ENCODE results near the gene ITGB8.
"Not testable (repeated sequence)": the region's sequence is repeated elsewhere in the genome, so short reads cannot be mapped to it uniquely, and the experiment has no call there.

Gene ITGB8

DNA sequence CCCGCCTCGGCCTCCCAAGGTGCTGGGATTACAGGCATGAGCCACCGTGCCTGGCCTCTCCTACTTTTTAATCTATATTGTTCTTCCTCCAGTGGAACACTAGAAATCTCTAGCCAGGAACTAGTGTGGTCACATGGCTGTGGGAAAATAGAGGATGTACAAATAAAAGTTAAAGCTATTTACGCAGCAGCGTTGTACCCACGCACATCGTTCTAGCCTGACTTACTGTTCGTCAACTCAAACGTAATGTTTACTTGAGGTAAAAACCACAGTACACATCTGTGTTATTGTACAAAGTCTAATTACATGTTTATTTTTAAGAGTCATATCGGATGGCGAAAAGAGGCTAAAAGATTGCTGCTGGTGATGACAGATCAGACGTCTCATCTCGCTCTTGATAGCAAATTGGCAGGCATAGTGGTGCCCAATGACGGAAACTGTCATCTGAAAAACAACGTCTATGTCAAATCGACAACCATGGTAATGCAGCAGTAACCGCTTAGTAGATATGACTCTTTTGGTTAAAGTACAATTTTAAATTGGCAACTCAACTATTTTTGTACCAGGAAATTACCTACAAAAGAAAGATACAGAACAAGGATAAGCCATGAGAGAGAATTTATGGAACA lies 50.8 kb downstream of the ITGB8 start:
- no peak for DNase-seq (ENCODE audit: low read depth in 2 of 2)

DNA sequence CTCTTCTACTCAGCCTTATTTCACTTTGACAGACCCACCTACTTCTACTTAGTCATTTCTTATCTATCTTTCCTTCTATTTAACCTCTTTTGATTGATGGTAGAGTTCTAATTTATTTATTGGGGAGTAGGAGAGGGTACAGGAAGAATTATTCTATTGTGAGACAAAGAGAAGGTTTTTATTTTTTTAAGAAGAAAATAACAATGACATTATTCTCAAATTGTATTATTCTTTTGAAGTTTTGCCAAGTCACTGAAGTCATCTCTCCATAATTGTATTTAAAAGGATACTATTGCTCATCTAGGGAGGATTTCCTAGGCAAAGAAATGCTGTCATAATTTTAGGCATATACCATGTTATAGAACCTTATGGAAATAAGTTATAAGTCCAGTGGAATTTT lies 52.7 kb downstream of the ITGB8 start:
- no peak for DNase-seq (ENCODE audit: low read depth in 2 of 2)

DNA sequence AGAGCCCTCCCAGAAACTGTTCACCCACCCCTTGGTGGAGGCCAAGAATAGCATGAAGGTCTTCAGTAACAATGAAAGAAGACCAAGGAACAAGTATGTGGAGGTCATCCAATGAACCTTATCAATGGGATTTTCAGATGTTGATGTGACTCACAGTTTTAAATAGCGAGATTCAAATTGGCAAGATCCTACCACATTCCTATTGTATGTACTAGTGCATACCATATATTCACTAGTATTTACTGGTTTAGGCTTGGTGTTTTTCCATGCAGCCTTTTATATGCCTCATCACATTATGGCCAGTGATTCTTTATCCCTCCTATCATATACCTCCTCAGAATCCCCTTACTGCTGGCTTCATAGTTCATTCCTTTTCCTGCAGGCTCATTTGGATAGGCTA lies 54.4 kb downstream of the ITGB8 start:
- no peak for DNase-seq (ENCODE audit: low read depth in 2 of 2)

DNA sequence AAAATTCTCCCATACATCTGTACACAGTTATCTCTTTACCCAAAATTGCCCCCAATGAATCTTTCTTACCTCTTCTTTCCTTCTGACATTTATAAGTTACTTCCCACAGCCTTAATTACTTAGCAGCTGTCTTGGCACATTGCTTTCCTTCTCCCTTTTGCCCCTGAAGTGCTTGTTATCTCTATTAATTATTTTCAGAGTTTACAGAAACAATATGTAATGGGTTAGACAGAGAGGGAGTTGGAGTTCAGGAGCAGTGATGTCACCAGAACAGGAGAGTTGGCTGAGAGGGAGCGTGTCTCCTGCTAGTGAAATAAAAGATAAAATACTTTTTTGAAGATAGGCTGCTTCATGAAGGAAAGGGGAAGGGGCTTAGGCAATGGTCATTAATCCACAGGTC lies 57.4 kb downstream of the ITGB8 start:
- DNase-seq (ENCODE audit: low read depth in 2 of 2), result no peak

DNA sequence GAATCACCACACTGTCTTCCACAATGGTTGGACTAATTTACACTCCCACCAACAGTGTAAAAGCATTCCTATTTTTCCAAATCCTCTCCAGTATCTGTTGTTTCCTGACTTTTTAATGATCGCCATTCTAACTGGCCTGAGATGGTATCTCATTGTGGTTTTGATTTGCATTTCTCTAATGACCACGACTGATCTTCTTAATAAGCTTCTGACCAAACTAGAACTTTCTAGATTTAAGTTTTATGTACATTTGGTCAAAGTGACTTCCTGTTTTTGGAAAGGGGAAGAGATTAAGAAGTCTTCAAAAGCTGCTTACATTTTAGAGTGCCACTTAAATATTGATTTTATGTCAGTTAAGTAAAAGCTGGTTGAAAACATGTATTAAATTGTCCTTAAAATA lies 58.5 kb downstream of the ITGB8 start:
- DNase-seq (ENCODE audit: low read depth in 2 of 2), result not testable (repeated sequence)

DNA sequence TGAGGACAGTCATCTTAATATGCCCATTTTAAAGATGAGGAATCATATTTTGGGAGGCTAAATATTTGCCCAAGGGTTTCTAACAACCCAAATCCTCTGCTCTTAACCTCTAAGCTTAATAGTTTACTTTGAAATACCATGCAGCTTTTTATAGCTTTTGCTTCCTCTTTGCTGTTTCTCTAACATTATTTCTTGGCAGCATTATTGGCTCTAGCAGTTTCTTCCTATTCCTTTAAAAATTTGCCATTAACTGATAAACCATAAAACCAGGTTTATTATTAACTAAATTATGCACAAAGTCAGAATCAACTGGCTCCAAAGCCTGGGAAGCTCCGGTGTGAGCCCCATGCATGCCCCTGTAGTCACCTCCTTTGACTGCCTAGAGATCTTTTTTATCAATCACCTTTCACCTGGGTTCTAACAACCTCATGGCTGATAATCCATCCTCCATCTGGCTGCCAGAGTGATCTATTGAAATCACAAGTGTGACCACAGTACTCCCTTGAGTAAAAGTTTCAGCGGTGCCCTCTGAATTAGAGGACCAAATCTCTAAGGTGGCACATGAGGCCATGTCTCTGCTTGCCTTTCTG lies 62.4 kb downstream of the ITGB8 start:
- no peak for DNase-seq (ENCODE audit: low read depth in 2 of 2)

DNA sequence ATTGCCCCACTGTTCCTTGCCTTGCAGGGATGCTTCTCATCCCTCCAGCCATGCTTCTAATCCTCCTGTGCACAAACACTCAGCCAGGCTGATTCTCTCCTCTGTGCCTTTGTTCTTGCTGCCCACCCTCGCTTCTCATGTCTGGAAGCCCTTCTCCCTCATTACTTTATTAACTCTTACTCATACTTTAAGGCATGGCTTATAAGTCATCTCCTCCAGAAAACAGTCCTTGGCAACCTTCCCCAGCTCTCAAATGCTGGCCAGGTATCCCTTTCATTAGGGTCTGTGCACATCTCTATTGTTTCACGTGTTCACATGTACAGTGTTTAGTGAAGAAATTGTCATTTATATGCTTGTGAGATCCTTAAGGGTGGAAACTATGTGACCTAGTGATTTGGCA lies 62.9 kb downstream of the ITGB8 start:
- DNase-seq (ENCODE audit: low read depth in 2 of 2), result no peak

DNA sequence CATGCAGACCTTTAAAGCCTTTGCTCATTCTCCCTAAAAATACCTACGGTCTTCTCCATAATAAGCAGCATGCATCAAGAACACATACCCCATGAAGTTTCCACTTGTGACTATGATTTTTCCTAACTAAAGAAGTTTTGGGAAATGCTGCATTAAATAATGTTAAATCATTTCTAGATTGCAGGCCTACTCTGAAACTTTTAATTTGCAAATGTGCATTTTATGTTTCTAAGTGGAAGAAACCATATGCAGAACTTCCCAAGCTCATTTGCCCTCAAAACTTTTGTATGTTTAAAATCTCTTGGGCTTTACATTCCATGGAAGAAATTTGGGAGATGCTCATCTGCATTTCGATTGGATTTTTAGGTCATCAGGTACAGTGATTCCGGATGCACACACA lies 63.6 kb downstream of the ITGB8 start:
- no peak for DNase-seq (ENCODE audit: low read depth in 2 of 2)

DNA sequence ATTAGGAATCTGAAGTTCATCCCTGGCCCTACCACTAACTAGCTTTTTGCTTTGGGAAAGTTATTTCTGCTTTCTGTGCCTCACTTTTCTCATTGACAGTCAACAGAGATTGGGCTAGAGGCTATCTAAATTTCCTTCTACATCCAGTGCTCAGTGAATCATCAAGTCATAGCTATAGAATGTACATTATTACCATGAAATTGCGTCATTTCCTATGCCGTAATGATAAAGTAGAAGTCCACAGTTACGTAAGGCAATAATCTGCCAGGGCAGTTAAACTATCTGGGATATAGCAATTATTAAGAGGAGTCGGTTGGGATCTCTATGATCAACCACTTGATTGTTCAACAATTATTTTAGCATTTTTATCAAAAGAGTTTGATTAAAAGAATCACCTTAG lies 64.4 kb downstream of the ITGB8 start:
- no peak for DNase-seq (ENCODE audit: low read depth in 2 of 2)

DNA sequence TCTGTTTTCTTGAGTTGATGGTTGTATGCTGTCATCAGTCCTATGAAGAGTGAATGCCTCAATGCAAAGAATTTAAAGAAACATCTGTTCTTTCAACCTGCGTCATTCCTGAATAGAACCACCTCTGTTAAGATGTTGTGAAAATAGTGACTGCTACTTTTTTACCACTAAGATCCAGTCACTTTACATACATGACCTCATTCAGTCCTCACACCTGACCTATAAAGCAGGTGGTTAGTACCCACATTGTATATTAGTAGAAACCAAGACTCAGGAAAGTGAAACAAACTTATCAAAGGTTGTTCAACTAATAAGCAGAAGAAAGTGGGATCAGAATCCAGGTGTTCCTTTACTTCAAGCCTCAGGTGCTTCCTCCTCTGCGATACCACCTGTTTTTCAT lies 64.8 kb downstream of the ITGB8 start:
- DNase-seq (ENCODE audit: low read depth in 2 of 2), result no peak

DNA sequence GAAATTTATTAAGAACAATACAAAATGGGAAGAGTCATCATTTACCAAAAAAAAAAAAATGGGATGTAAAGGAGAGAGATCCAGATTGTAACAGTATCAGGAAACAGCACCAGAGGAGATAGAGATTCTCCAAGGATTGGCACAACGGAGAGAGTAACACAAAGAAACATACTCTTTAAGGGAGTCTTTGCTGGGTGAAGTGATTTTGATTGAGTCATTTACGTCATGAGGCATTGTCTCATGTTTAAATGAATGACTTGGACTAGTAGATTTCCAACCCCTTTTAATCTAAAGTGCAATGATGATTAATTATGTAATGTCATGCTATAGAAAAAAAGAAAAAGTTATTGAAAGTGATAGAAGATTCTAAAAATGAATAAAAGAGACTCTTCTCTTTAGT lies 68.8 kb downstream of the ITGB8 start:
- no peak for DNase-seq (ENCODE audit: low read depth in 2 of 2)

DNA sequence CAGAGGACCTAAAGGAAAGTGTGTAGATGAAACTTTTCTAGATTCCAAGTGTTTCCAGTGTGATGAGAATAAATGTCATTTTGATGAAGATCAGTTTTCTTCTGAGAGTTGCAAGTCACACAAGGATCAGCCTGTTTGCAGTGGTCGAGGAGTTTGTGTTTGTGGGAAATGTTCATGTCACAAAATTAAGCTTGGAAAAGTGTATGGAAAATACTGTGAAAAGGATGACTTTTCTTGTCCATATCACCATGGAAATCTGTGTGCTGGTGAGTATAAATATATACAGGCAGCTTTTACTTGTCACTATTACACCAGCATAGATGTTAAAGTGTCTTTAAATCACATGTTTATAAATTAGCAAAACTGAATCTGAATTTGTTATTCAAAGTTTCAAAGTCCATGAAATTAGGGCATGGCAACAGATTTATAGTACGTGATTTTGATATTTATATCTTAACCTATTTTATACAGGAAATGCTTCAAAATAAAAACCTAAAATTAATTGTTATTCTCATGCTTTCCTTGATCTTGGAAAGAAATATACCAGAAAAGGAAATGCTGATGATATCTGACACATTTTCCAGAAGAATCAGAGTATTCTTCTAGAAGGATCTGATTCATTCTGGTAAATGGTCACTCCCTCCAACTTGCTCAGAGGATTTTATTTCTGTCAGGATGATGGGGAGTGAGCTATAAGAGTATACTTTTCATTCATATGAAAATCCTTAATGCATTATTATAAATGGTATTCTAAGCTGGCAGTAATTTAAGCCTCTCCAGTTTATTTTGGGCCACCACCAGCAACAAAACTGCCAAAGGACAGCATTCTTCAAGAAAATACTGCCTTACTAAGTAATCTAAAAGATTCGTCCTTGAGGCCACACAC lies 71.4 kb downstream of the ITGB8 start:
- no peak for DNase-seq (ENCODE audit: low read depth in 2 of 2)

DNA sequence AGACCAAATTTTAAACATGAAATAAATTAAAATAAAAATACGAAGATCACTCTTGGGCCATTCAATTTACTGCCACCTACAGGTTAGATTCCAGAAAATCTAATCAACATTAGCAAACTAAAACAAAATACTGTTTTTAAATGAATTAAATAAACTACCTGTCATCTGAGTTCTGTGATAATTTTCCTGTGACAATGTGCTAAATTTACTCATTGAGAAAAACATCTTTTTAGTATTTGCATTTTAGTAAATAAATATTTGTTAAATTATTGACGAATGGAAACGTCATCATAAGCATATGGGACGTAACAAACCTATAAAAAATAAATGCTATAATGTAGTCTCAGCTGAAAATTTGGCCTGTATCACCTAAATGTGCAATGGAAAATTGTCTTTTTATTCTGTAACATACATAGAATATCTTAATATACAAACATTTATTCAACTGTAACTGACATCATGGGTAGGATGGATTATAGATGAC lies 72.1 kb downstream of the ITGB8 start:
- DNase-seq (ENCODE audit: low read depth in 2 of 2), result no peak

DNA sequence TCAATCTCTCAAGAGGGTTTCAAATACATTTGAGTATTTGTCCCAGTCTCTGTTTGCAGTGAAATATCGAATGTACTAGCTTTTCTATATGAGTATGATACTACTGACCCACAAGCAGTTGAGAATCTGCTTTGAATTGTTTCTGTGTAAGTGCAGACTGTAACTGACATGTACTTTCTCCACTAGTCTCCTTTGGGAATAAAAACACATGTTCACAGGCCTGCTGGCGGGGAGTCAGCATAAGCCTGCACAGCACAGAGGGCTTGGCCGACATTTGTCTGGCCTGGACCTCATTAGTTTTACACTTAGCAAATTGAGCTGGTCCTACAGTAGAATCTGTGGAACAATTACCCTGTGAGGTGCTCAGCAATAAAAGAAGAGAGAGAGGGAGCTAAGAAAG lies 72.6 kb downstream of the ITGB8 start:
- DNase-seq (ENCODE audit: low read depth in 2 of 2), result no peak

DNA sequence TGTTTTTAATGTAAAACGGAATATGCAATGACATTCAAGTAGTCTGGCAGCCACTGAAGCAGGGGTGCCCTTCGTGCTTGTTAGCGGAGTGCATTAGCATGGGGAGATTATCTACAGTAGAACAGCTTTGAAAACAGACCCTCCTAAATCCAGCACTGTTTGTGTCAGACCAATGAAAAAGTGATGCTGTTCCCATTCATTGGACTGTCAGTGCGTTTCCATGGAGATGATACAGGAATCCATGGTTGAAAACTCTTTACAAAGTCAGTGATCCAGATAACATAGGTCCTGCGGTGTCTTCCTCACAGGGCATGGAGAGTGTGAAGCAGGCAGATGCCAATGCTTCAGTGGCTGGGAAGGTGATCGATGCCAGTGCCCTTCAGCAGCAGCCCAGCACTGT lies 73.6 kb downstream of the ITGB8 start:
- DNase-seq (ENCODE audit: low read depth in 2 of 2), result no peak

DNA sequence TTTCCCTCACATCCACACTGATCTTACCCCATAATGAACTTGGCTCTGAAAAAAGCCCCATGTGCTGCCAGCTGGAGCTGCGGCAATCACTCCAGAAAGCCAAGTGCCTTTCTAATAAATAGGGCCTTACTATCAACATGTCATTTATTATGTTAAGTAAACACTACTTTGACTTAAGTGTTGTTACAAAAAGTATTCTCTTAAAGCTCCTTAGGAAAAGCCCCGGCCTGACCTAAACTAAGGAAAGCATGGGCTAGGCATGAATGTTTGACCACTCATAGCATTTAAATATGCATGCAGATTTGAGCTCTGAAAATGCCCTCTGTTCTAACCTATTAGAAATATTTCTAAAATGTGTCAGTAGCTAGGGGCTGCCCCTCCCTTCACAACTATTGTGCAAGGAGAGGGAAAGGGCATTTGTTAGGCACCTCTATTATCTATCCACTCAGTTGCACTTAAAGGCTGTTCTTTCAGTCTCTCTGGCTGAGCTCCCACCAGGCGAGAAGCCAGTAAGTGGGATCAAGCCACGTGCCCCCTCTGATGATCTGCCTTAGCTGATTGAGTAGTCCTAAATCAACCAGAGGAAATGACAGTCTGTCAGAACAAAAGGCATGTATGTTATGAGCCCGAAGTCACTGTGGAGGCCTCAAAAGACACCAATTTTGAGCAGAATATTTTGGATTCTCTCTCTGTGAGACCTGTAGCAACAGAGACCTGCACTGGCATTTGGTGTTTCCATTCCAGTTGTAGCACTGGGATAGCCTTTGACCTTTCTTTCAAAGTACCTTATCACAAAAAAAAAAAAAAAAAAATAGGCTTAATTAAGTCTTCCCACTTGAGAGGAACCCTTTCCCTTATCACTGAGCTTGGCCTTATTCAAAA lies 77.1 kb downstream of the ITGB8 start:
- no peak for DNase-seq (ENCODE audit: low read depth in 2 of 2)

DNA sequence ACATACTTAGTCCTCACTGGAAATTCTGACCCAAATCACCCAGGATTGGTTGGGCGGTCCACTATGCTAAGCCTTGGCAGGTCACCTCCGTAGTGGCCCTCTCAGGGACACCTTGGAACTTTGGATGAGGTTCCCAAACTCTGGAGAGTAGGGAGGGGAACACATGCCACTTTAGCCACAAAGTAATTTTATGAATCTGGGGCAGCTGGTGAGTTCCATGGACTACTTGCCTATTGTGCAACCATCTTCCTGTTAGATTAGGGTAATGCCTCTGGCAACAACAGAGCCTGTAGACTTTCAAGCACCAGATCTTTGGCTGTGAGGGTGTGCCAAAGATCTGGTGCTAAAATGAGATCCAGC lies 77.7 kb downstream of the ITGB8 start:
- no peak for DNase-seq (ENCODE audit: low read depth in 2 of 2)

DNA sequence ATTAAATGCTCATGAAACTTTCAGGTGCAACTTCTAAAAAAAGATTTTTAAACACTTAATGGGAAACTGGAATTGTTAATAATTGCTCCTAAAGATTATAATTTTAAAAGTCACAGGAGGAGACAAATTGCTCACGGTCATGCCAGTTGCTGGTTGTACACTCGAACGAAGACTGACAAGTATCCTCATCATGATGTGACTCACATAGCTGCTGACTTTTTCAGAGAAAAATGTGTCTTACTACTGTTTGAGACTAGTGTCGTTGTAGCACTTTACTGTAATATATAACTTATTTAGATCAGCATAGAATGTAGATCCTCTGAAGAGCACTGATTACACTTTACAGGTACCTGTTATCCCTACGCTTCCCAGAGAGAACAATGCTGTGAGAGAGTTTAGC lies 79.3 kb downstream of the ITGB8 start:
- no peak for DNase-seq (ENCODE audit: low read depth in 2 of 2)

DNA sequence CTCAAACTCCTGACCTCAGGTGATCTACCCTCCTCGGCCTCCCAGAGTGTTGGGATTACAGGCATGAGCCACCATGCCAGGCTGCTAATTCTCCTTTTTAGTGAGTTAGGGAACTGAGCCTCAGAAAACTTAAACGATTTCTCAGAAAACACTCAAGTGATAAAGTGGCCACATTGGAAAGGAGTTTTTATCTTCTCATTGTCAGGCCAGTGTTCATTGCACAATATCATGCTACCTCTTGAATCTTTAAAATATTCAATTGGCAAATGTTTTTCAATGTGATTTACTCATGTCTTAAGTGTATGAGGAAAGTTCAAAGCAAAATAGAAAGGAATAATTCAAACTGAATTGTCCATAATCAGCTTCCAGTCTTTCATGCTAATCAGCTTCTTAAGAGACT lies 80.7 kb downstream of the ITGB8 start:
- DNase-seq (ENCODE audit: low read depth in 2 of 2), result no peak

DNA sequence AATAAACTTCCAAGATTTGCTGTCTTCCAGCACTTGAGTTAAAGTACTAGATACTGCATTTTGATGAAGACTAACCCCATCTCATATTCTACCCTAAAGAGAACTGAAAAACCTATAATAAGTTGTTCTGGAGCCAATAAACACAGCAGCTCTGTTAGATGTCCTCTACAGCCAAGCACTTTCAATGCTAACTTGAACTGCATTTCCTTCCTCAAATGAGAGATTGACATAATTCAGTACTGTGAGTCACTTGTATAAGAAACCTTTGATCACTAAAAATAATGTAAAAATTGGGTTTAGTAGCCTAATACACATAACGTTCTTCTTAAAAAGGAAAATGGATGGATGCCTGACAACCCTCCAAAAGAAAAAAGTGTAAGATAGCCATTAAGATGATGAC lies 81.3 kb downstream of the ITGB8 start:
- no peak for DNase-seq (ENCODE audit: low read depth in 2 of 2)

DNA sequence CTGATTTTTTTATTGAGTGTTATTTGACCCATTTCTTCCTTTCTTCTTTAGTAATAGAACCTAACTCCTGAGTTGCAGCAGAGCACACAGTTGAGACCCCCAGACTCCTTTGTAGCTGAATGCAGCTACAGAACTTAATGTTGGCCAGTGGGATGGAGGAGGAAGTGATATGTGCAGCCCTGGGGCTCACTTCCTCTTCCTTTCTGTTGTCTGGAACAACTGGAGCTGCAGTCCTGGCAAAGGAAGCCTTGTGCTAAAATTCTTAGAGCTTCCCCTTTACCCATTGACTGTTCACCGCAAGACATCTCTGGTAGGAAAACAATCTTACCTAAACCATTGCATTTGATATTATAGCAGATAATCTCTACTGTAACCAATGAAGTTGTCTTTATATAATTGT lies 86.6 kb downstream of the ITGB8 start:
- DNase-seq (ENCODE audit: low read depth in 2 of 2), result no peak

All from stimulated activated CD4-positive, alpha-beta T cell treated with anti-CD3 and anti-CD28 coated beads, Interleukin-12 subunit alpha, Interleukin-12 subunit beta, amount 100 ng/mL, for 24 hours (primary cell).